Central memory CD8-positive, alpha-beta T cell (primary cell): ENCODE data around the gene SLIT1.

Experiments
- ATAC-seq: fragments of 150-1000 bp; cut with Tn5 transposase; replicated peaks from 2 replicates; pipeline ENCODE4 v1.10.0; 2022; ENCODE audit warnings: mild to moderate bottlenecking, moderate FRiP score, moderate number of reproducible peaks; ENCODE audit not compliant: poor library complexity, severe bottlenecking; ENCODE audit errors: extremely low read depth
- DNase-seq, 2 donors: peaks; one replicate each; pipeline ENCODE4 v3.0.0; 2021; ENCODE audit warnings: low spot score in 2 of 2
- H3K27ac Mint-ChIP-seq: one replicate; pipeline ENCODE4 v1.8.0; 2022; ENCODE audit warnings: low read depth, mild to moderate bottlenecking, moderate library complexity, mixed read lengths
- H3K27me3 Mint-ChIP-seq: one replicate; pipeline ENCODE4 v1.8.0; 2022; ENCODE audit warnings: mixed read lengths
- H3K36me3 Mint-ChIP-seq: one replicate; pipeline ENCODE4 v1.8.0; 2022; ENCODE audit warnings: mild to moderate bottlenecking, moderate library complexity, mixed read lengths; ENCODE audit not compliant: insufficient read depth
- H3K4me1 Mint-ChIP-seq: one replicate; pipeline ENCODE4 v1.8.0; 2022; ENCODE audit warnings: mixed read lengths
- H3K4me3 Mint-ChIP-seq: one replicate; pipeline ENCODE4 v1.8.0; 2022; ENCODE audit warnings: mild to moderate bottlenecking, moderate library complexity, mixed read lengths
- H3K9me3 Mint-ChIP-seq: one replicate; pipeline ENCODE4 v1.8.0; 2022; ENCODE audit warnings: mixed read lengths

SLIT1 gene

GRCh38 chr10:97063983-97064837, 121.5 kb downstream of the SLIT1 start:
- ATAC-seq: no peak
- Mint-ChIP-seq H3K36me3 (no peaks in the 10 kb centered on the region), H3K27me3 (no peaks in the 10 kb centered on the region), H3K9me3 (no peaks in the 10 kb centered on the region), H3K4me3 (no peak overlapping the region), H3K27ac (no peak overlapping the region), H3K4me1 (no peaks in the 10 kb centered on the region)
- no peak for DNase-seq

- Mint-ChIP-seq H3K4me1 (no peaks in the 10 kb centered on the region), H3K36me3 (no peaks in the 10 kb centered on the region), H3K27ac (no peak overlapping the region), H3K4me3 (no peak overlapping the region), H3K9me3 (no peaks in the 10 kb centered on the region), H3K27me3 (no peaks in the 10 kb centered on the region)
- ATAC-seq: no peak
- no peak for DNase-seq
Observed at GRCh38 chr10:97063271-97063982, 122.3 kb downstream of the SLIT1 start.

- H3K4me1 Mint-ChIP-seq: no peaks in the 10 kb centered on the region
- no peaks in the 10 kb centered on the region for H3K9me3 Mint-ChIP-seq
- DNase-seq (no peak), ATAC-seq (no peak)
- no peak overlapping the region for H3K27ac Mint-ChIP-seq
- H3K36me3 Mint-ChIP-seq: no peaks in the 10 kb centered on the region
- H3K4me3 Mint-ChIP-seq: no peak overlapping the region
- no peaks in the 10 kb centered on the region for H3K27me3 Mint-ChIP-seq
Observed at GRCh38 chr10:97062456-97062855, 123.3 kb downstream of the SLIT1 start.

- DNase-seq: no peak
- Mint-ChIP-seq H3K36me3 (no peaks in the 10 kb centered on the region), H3K4me3 (no peak overlapping the region), H3K9me3 (no peaks in the 10 kb centered on the region), H3K27me3 (no peaks in the 10 kb centered on the region), H3K4me1 (no peaks in the 10 kb centered on the region), H3K27ac (no peak overlapping the region)
- no peak for ATAC-seq
Observed at GRCh38 chr10:97062046-97062445, 123.7 kb downstream of the SLIT1 start.

- no peaks in the 10 kb centered on the region for H3K9me3 Mint-ChIP-seq
- no peak overlapping the region for H3K27ac Mint-ChIP-seq
- ATAC-seq: no peak
- no peaks in the 10 kb centered on the region for H3K36me3 Mint-ChIP-seq
- H3K27me3 Mint-ChIP-seq: no peaks in the 10 kb centered on the region
- no peaks in the 10 kb centered on the region for H3K4me1 Mint-ChIP-seq
- no peak overlapping the region for H3K4me3 Mint-ChIP-seq
- DNase-seq: no peak
Observed at GRCh38 chr10:97061423-97061822, 124.3 kb downstream of the SLIT1 start.

- H3K27me3 Mint-ChIP-seq: no peaks in the 10 kb centered on the region
Observed at GRCh38 chr10:97060441-97061084, 125.2 kb downstream of the SLIT1 start.

GRCh38 chr10:97059872-97060205, 125.9 kb downstream of the SLIT1 start:
- no peaks in the 10 kb centered on the region for H3K4me1 Mint-ChIP-seq
- H3K36me3 Mint-ChIP-seq: no peaks in the 10 kb centered on the region
- H3K4me3 Mint-ChIP-seq: no peak overlapping the region
- DNase-seq (no peak), ATAC-seq (no peak)
- H3K27me3 Mint-ChIP-seq: no peaks in the 10 kb centered on the region
- no peak overlapping the region for H3K27ac Mint-ChIP-seq
- no peaks in the 10 kb centered on the region for H3K9me3 Mint-ChIP-seq

More at GRCh38 chr10:97060441-97061084, 125.2 kb downstream of the SLIT1 start:
- Mint-ChIP-seq H3K9me3 (no peaks in the 10 kb centered on the region), H3K4me3 (no peak overlapping the region), H3K4me1 (no peaks in the 10 kb centered on the region), H3K27ac (no peak overlapping the region), H3K36me3 (no peaks in the 10 kb centered on the region)
- DNase-seq (no peak), ATAC-seq (no peak)

GRCh38 chr10:97059006-97059871, 126.5 kb downstream of the SLIT1 start:
- Mint-ChIP-seq H3K27ac (no peak overlapping the region), H3K9me3 (no peaks in the 10 kb centered on the region), H3K27me3 (no peaks in the 10 kb centered on the region), H3K4me3 (no peak overlapping the region), H3K36me3 (no peaks in the 10 kb centered on the region), H3K4me1 (no peaks in the 10 kb centered on the region)
- ATAC-seq (no peak), DNase-seq (no peak)

- no peaks in the 10 kb centered on the region for H3K27me3 Mint-ChIP-seq
- no peaks in the 10 kb centered on the region for H3K4me1 Mint-ChIP-seq
- H3K27ac Mint-ChIP-seq: no peak overlapping the region
- no peak overlapping the region for H3K4me3 Mint-ChIP-seq
- no peak for ATAC-seq
- peaks cover 1% of the 10 kb centered on the region for H3K36me3 Mint-ChIP-seq
- H3K9me3 Mint-ChIP-seq: no peaks in the 10 kb centered on the region
- DNase-seq: no peak
Observed at GRCh38 chr10:97058521-97058920, 127.2 kb downstream of the SLIT1 start.

- no peaks in the 10 kb centered on the region for H3K4me1 Mint-ChIP-seq
- H3K27me3 Mint-ChIP-seq: no peaks in the 10 kb centered on the region
- no peak overlapping the region for H3K27ac Mint-ChIP-seq
- no peak for ATAC-seq
- no peak for DNase-seq
- peaks cover 1% of the 10 kb centered on the region for H3K36me3 Mint-ChIP-seq
- H3K4me3 Mint-ChIP-seq: no peak overlapping the region
- no peaks in the 10 kb centered on the region for H3K9me3 Mint-ChIP-seq
Observed at GRCh38 chr10:97057491-97058235, 128.1 kb downstream of the SLIT1 start.

- Mint-ChIP-seq H3K27ac (no peak overlapping the region), H3K27me3 (no peaks in the 10 kb centered on the region), H3K4me3 (no peak overlapping the region), H3K4me1 (peaks cover under 1% of the 10 kb centered on the region), H3K9me3 (peaks cover under 1% of the 10 kb centered on the region), H3K36me3 (peaks cover 1% of the 10 kb centered on the region)
- ATAC-seq (no peak), DNase-seq (no peak)
Observed at GRCh38 chr10:97056003-97056630, 129.6 kb downstream of the SLIT1 start.
